Fibroblast of skin of back (primary cell): ENCODE results near the gene TM9SF2.

ENCODE experiments used
- DNase-seq: peaks from one replicate; pipeline ENCODE4 v3.0.0-alpha.2; 2013

Gene TM9SF2

DNA sequence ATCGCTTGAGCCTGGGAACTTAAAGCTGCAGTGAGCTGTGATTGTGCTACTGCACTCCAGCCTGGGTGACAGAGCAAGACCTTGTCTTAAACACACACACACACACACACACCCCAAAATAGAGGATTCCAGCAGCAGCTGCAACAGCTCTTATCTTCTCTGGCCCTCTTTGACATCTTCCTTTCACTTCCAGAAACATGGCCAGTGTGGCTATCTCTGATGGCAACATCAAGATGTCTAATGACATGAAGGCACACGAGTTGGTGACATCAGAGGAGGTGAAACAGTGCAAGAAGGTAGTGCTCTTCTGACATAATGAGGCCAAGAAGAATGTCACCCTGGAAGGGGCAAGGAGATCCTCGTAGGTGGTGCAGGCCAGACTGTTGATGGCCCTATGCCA is 81.2 kb downstream of the TM9SF2 start:
- no peak for DNase-seq

DNA sequence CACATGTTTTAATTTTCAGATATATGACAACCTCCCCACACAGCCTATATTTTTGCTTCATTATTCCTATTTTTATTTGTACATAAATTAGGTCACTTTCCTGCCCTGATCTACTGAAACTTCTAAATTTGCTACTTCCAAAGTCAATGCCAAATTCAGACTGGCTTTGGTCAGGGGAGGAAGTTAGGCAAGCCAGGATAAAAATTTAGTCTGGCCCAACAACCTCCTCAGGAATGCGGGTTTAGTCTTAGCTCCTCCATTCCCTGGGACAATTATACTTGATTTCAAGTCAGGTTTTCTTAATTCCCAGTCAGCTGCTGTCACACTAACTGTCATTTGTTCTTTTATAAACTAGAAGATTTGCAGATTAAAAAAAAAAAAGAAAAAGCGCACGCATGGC is 84.3 kb downstream of the TM9SF2 start:
- no peak for DNase-seq

DNA sequence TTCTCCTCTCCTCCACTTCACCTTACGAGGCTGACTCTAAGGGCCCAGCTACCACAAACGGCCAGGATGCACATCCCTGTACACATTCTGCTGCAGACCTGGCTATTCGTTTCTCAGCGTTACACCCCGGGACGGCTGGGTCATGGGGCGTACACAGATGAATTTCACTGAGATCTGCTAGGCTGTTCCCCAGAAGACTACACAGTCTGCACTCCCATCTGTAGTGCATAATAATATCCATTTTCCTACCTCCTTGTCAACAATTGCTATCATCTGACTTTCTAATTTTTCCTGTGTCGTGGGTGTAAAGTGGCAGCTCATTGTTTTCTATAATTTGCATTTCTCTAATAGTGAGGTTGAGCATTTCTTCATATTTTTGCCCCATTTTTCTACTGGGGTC is 85.7 kb downstream of the TM9SF2 start:
- DNase-seq = no peak

DNA sequence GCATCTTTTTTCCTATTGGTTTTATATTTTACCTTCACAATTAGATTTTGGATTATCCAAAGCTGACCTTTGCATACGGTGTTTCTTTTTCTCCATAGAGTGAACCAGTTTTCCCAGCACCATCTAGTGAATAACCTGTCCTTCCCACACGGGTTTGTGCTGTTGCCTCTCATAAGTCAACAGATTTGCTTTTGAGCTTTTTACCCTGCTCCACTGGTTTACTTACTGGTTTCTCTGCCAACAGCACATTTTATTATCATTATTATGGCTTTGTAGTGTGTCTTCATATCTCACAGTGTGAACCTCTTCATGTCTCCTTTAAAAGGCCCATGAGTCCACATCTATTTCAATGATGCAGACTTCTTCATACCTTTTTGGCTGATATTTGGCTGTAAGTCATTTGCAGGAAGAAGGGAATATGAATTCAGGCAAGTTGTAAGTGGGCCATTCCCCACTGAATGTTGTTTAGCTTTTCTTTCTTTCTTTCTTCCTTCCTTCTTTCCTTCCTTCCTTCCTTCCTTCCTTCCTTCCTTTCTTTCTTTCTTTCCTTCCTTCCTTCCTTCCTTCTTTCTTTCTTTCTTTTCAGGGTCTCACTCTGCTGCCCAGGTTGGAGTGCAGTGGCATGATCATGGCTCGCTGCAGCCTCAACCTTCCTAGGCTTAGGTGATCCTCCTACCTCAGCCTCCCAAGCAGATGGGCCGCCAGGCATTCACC is 86.8 kb downstream of the TM9SF2 start:
- no peak for DNase-seq

DNA sequence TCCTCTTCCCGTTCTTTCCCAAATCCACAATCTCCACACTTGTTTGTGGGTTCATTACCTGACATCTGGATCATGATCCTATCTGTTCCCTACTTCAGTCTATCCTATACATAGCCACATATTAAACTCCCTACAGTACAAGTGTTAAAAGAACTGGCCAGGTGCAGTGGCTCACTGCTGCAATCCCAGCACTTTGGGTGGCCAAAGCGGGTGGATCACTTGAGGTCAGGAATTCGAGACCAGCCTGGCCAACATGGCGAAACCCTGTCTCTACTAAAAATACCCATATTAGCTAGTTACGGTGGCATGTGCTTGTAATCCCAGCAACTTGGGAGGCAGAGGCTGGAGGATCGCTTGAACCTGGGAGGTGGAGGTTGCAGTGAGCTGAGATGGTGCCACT is 88.3 kb downstream of the TM9SF2 start:
- DNase-seq = no peak

DNA sequence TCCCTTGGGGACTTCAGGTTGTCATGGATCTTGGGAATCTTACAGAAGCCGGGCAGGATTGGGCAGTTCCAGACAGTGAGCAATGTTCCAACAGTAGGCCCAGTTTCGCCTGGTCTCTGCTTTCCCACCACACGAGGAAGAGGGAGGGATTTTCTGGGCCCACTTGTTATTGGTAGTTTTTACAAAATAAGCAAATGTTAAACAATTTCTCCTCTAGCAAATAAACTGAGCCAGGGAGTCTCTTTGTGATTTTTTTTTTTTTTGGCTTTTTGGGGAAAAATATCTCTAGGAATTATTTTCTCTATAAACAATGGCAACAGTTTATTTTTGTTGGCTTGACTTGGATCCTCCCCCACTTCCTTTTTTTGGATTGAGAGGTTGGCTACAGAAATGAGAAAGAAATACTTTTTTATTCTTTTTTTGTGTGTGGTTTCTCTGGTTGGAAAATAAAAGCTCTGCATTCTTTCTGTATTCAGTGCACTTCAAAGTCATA is 89.3 kb downstream of the TM9SF2 start:
- peak; percentile 53 for DNase-seq

DNA sequence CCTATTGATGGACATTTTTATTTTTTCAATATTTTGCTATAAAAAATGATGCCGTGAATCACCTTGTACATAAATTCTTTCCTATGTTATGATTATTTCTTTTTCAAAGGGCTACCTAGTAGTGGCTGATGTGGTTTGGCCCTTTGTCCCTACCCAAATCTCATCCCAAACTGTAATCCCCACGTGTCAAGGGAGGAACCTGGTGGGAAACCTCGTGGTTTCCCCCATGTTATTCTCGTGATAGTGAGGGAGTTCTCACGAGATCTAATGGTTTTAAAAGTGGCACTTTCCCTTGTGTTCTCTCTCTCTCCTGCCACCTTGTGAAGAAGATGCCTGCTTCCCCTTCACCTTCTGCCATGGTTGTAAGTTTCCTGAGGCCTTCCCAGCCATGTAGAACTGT is 94.9 kb downstream of the TM9SF2 start:
- DNase-seq = no peak

DNA sequence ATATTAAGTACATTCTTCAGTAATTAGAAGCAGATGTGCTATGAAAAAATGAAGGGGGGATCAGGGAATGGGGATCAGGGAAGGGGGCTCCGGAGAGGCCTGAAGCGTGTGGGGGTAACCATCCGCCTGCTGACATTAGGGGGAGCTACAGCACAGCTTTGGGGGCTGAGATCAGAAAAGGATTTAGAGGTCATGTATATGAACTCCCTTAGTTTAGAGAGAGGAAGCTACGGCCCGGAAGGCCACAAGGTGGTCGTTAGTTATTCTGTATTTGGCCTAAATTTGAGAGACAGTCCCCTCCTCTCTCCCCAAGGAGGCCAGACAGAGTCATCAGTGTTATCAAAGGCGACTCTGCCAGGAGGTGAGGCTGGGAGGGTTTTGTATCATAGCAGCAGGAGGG is 99.0 kb downstream of the TM9SF2 start:
- DNase-seq = no peak

DNA sequence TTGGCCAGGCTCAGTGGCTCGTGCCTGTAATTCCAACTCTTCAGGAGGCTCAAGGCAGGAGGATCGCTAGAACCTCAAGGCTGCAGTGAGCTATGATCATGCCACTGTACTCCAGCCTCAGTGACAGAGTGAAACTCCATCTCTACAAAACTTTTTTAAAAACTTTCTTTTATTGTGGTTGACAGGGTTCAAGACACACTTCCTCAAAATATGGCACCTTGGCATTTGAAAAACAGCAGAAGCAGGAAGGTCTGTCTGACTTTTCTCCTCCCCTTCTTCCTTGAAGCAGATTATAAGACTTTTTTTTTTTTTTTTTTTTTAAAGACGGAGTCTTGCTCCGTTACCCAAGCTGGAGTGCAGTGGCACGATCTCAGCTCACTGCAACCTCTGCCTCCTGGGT is 100.3 kb downstream of the TM9SF2 start:
- DNase-seq = no peak

DNA sequence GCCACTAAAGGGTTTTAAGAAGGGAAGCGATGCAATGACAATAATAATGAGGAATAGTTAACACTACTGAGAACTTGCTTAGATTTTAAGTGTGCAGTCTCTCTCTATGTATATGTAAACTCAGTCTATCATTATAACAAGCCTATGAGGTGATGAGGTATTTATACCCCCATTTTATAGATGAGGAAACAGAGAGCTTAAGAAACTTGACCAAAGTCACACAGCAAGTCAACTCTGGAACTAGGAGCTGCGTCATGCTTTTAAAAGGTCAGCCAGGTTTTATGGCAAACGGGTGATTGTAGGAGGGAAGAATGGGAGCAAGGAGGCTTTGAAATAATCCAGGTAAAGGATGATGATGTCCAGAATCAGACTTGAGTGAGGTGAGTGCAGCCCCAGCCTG is 103.4 kb downstream of the TM9SF2 start:
- no peak for DNase-seq

DNA sequence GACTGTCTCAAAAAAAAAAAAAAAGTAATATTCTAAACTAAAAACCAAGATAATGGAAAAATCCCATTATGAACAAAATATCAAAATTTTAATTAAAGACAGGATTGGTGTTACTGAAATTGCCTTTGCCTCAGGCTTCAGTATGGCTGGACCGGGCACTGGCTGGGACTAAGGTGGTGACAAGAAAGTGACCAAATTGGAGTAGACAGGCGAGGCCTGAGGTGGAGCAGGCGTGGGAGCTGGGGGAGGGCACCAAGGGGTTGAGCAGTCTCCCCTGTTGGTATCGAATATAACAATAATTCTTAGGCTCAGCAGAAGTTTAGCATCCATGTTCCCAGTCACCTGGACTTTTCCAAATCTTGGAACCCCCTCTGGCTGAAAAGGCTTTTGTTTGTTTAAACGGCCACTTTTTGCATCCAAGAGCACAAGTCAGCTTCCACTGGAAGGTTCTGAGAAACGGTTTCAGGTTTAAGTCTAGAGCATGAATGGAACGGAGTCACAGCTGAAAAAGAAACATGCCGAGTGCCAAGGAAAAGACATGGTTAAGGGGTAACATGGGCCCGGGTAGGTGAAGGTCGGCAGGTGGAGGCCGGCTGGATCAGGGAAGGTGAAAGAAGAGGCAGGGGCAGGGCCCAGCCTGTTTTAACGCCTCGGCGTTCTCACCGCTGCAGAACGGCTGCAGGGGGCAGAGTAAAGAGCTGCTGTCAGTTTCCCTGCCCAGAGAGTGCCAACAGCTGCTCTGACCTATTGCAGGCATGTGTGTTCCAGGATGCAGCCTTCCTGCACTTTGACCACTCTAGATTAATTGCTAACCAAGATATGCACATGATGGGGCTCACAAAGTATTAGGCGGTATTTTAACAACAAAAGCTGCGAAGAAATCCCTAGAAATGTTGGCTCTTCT is 104.4 kb downstream of the TM9SF2 start:
- DNase-seq = peak; percentile 34

DNA sequence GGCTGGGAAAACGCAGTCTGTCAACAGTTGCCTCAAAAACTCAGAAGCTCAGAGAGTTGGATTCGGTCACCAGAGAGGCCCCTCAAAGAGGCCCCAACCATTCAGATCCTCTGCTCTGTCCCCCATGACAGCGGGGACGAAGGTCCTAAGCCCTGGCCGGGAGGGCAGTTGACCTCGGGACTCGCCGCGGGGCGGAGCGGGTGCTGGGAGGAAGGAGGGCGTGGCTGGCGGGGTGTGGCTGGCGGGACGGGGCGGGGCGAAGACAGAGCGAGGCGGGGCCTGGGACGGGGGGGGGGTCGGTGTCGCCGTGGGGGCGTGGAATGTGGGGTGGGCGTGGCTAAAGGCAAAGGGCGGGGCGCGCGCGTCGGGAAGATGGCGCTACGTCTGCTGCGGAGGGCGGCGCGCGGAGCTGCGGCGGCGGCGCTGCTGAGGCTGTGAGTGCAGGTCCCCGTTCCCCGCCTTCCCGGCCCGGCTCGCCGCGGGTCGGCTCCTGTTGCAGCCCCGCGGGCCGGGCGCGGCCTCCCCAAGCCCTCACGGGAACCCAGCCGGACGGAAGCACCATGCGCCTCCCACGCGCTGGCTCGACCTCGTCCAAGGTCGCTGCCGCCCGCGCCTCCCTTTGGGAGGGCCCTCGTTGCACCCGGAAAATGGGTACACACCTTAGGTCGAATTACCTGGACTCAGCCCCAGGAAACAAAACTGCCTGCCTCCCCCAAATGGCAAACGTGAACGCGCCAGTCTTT is 105.2 kb downstream of the TM9SF2 start, which contains the start of gene CLYBL:
TSS of gene CLYBL (plus strand) at position 367 of the 743 bp plus-strand sequence.
- peak; percentile 76 for DNase-seq

DNA sequence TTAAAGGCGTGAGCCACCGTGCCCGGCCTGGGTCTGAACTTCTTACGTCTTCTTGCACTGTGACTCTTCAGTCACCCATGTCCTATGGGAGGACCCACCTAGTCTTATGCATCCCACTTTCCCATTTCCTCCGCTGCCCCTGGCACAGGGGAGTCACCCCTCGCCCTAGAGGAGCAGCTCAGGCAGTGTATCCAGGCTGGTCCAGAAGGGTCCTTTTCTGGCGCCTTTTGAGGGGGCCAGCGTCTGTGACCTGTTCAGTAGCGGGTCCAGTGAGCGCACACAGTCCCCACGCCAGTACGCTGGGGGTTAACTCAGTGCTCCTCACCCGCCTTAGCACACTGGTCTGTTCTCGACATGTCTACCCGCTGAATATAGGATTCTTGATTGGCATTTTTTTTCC is 107.1 kb downstream of the TM9SF2 start:
- no peak for DNase-seq

DNA sequence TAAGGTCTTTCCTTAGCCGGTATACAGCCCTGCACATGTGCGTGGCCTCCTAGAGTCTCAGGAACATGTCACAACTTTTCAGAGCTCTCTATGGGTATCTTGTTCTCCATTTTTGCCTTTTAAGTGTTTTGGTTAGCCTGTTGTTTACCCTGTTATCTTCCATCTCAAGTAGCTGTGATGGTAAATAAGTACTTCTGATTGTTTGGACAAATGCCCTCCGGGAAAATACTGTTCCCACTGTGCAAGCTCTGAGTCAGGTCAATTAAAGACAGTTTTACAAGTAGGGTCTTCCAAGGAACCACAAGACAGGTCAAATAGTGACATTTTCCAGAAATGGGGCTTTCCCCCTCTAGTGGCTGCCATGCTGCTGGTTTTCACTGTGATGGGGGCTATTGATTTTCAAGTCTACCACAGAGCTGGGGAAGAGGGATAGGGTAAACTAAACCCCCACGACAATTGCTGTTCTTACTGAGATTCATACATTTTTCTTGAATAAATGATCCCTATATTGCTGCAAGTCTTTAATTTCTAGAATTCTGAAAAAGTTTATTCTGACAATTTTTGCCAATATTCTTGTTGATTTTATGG is 109.5 kb downstream of the TM9SF2 start:
- no peak for DNase-seq
